ENCODE results near the gene VIM. TPM values are rescaled to one million over a fixed set of nuclear protein-coding genes. Genes with fewer than 3 reads are reported as not detected.

The VIM gene
- total RNA-seq, 1 donor from 2014 or later = 5,277 TPM

GRCh38 chr10:17215782-17216122 is 12.3 kb upstream of the VIM start:
- no peaks in the 10 kb centered on the region for H3K27me3 ChIP-seq (ENCODE audit: control insufficient read depth, insufficient read depth, low read length)
- no peak overlapping the region for H3K4me3 ChIP-seq (ENCODE audit: low read depth, low read length)
- DNase-seq (ENCODE audit: low read depth) = no peak
- TF ChIP-seq CTCF (IDR thresholded peaks at IDR 0.05; ENCODE audit: insufficient read depth, low read length, poor library complexity, severe bottlenecking) = no peak
- no peaks in the 10 kb centered on the region for H3K36me3 ChIP-seq (ENCODE audit: control insufficient read depth, insufficient read depth, low read length)

- no peaks in the 10 kb centered on the region for H3K27me3 ChIP-seq (ENCODE audit: control insufficient read depth, insufficient read depth, low read length)
- no peaks in the 10 kb centered on the region for H3K36me3 ChIP-seq (ENCODE audit: control insufficient read depth, insufficient read depth, low read length)
- TF ChIP-seq CTCF (IDR thresholded peaks at IDR 0.05; ENCODE audit: insufficient read depth, low read length, poor library complexity, severe bottlenecking) = no peak
- H3K4me3 ChIP-seq (ENCODE audit: low read depth, low read length) = no peak overlapping the region
- peak; percentile 100 for DNase-seq (ENCODE audit: low read depth)
Measured at GRCh38 chr10:17216217-17216900, 11.7 kb upstream of the VIM start.

- TF ChIP-seq CTCF (IDR thresholded peaks at IDR 0.05; ENCODE audit: insufficient read depth, low read length, poor library complexity, severe bottlenecking) = no peak
- Histone ChIP-seq H3K27me3 (ENCODE audit: control insufficient read depth, insufficient read depth, low read length) (no peaks in the 10 kb centered on the region), H3K4me3 (ENCODE audit: low read depth, low read length) (no peak overlapping the region), H3K36me3 (ENCODE audit: control insufficient read depth, insufficient read depth, low read length) (no peaks in the 10 kb centered on the region)
- no peak for DNase-seq (ENCODE audit: low read depth)
Measured at GRCh38 chr10:17216901-17217395, 11.1 kb upstream of the VIM start.

DNA sequence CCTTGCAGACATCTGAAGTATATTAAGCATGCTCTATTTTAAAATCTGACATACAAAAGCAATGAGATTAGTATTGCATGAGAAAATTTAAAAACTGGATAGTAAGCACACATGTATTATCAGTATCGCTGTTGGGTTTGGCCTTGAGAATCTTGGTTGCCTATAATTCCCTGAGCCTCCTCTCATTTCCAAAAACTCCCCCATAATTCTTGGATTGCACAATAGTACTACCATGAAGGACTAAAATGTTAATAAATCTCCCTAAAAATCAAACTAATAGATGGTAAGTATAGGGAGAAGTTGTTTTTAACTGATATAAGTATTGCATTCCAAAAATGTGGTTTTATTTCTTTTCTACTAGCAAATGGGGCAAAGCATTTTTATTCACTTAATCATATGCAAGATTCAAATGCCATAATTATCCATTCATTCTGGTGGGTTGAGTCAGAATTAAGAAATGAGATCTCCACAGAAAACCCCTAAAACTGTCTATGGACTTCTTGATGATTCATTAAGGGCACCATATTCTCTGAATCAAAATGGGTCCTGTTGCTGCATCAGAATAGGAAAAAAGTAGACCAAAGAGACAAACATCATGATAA is 10.3 kb upstream of the VIM start:
- H3K4me3 ChIP-seq (ENCODE audit: low read depth, low read length) = no peak overlapping the region
- no peak for DNase-seq (ENCODE audit: low read depth)
- TF ChIP-seq CTCF (IDR thresholded peaks at IDR 0.05; ENCODE audit: insufficient read depth, low read length, poor library complexity, severe bottlenecking) = no peak

GRCh38 chr10:17219024-17219423 is 9.0 kb upstream of the VIM start:
- Histone ChIP-seq H3K4me3 (ENCODE audit: low read depth, low read length) (no peak overlapping the region), H3K27me3 (ENCODE audit: control insufficient read depth, insufficient read depth, low read length) (no peaks in the 10 kb centered on the region), H3K36me3 (ENCODE audit: control insufficient read depth, insufficient read depth, low read length) (no peaks in the 10 kb centered on the region)
- TF ChIP-seq CTCF (IDR thresholded peaks at IDR 0.05; ENCODE audit: insufficient read depth, low read length, poor library complexity, severe bottlenecking) = no peak
- DNase-seq (ENCODE audit: low read depth) = no peak

More for the DNA sequence above, 10.3 kb upstream of the VIM start:
- no peaks in the 10 kb centered on the region for H3K36me3 ChIP-seq (ENCODE audit: control insufficient read depth, insufficient read depth, low read length)
- no peaks in the 10 kb centered on the region for H3K27me3 ChIP-seq (ENCODE audit: control insufficient read depth, insufficient read depth, low read length)
